GM23338 (cell line): Measurements from ENCODE around the gene JAM2. TPM values are rescaled to one million over a fixed set of nuclear protein-coding genes. Genes with fewer than 3 reads are reported as not detected.

Experiments used
- ATAC-seq: fragments of 200-7000 bp; cut with Tn5 transposase; 3 replicates; pipeline ENCODE4 v1.9.1; 2020
- DNase-seq: peaks from one replicate; pipeline ENCODE4 v3.0.0-alpha.2; 2015; ENCODE audit warnings: low spot score
- H2AFZ ChIP-seq: fragments of 200-600 bp; sonication (generic); 2 replicates; pipeline ENCODE4 v1.8.0; 2016; ENCODE audit warnings: antibody characterized with exemption, mild to moderate bottlenecking, moderate library complexity
- H3F3A ChIP-seq: fragments of 200-600 bp; sonication (generic); replicated peaks from 2 replicates; pipeline ENCODE4 v1.8.0; 2017; ENCODE audit warnings: antibody characterized with exemption, mixed run types, low read depth
- H3K27ac ChIP-seq: fragments of 200-600 bp; sonication (generic); 2 replicates; pipeline ENCODE4 v1.6.1; 2016; ENCODE audit warnings: low read depth
- H3K27me3 ChIP-seq: fragments of 200-600 bp; sonication (generic); 2 replicates; pipeline ENCODE4 v1.8.0; 2016; ENCODE audit warnings: mild to moderate bottlenecking, mixed run types, moderate library complexity; ENCODE audit not compliant: insufficient read depth
- H3K36me3 ChIP-seq: fragments of 200-600 bp; sonication (generic); 2 replicates; pipeline ENCODE4 v1.8.0; 2016; ENCODE audit warnings: mild to moderate bottlenecking; ENCODE audit not compliant: insufficient read depth
- H3K4me1 ChIP-seq: fragments of 200-600 bp; sonication (generic); 2 replicates; pipeline ENCODE4 v1.8.0; 2016; ENCODE audit warnings: mild to moderate bottlenecking, moderate library complexity; ENCODE audit not compliant: insufficient read depth
- H3K4me2 ChIP-seq: fragments of 200-600 bp; sonication (generic); 2 replicates; pipeline ENCODE4 v1.7.1; 2017; ENCODE audit warnings: mixed run types
- H3K4me3 ChIP-seq: fragments of 200-600 bp; sonication (generic); 2 replicates; pipeline ENCODE4 v1.6.1; 2016; ENCODE audit warnings: mixed run types
- H3K79me2 ChIP-seq: fragments of 200-600 bp; sonication (generic); replicated peaks from 2 replicates; pipeline ENCODE4 v1.8.0; 2017; ENCODE audit warnings: mild to moderate bottlenecking; ENCODE audit not compliant: insufficient read depth
- H3K9me2 ChIP-seq: fragments of 200-600 bp; sonication (generic); 2 replicates; pipeline ENCODE4 v1.8.0; 2017; ENCODE audit not compliant: insufficient read depth
- H4K20me1 ChIP-seq: fragments of 200-600 bp; sonication (generic); replicated peaks from 2 replicates; pipeline ENCODE4 v1.8.0; 2017; ENCODE audit warnings: mild to moderate bottlenecking; ENCODE audit not compliant: insufficient read depth
- H3K27ac Mint-ChIP-seq: 2 replicates; pipeline ENCODE4 v1.8.0; 2020; ENCODE audit warnings: inconsistent platforms, mild to moderate bottlenecking, moderate library complexity, mixed read lengths
- H3K27me3 Mint-ChIP-seq: 3 replicates; pipeline ENCODE4 v1.8.0; 2022; ENCODE audit warnings: low read depth, mild to moderate bottlenecking, moderate library complexity, mixed read lengths, inconsistent platforms; ENCODE audit not compliant: insufficient read depth, poor library complexity
- H3K36me3 Mint-ChIP-seq: 3 replicates; pipeline ENCODE4 v1.8.0; 2021; ENCODE audit warnings: low read depth, mild to moderate bottlenecking, inconsistent platforms, moderate library complexity, mixed read lengths
- H3K4me1 Mint-ChIP-seq: 3 replicates; pipeline ENCODE4 v1.8.0; 2020; ENCODE audit warnings: mild to moderate bottlenecking, inconsistent platforms, mixed read lengths
- H3K4me3 Mint-ChIP-seq: 3 replicates; pipeline ENCODE4 v1.8.0; 2021; ENCODE audit warnings: moderate library complexity, mild to moderate bottlenecking, inconsistent platforms, mixed read lengths
- H3K9me3 Mint-ChIP-seq: 3 replicates; pipeline ENCODE4 v1.8.0; 2020; ENCODE audit warnings: moderate library complexity, mild to moderate bottlenecking, inconsistent platforms, mixed read lengths
- CREB1 ChIP-seq: fragments of 250-450 bp; sonication (Bioruptor Pico); IDR thresholded peaks from 2 replicates; pipeline ENCODE4 v1.5.0; 2020; ENCODE audit warnings: low read depth, mild to moderate bottlenecking, moderate library complexity
- ETS1 ChIP-seq: IDR thresholded peaks from 2 replicates; pipeline ENCODE4 v1.6.1; 2016; ENCODE audit warnings: antibody characterized with exemption
- EZH2 ChIP-seq: fragments of 200-600 bp; sonication (generic); IDR thresholded peaks from one replicate; pipeline ENCODE4 v1.8.0; 2017; ENCODE audit warnings: antibody characterized with exemption, mild to moderate bottlenecking, low read depth; ENCODE audit not compliant: unreplicated experiment
- EZH2phosphoT487 ChIP-seq: fragments of 200-600 bp; sonication (generic); IDR thresholded peaks from one replicate; pipeline ENCODE4 v1.8.1; 2018; ENCODE audit warnings: antibody characterized with exemption; ENCODE audit not compliant: unreplicated experiment
- JUNB ChIP-seq: IDR thresholded peaks from one replicate; pipeline ENCODE4 v1.6.1; 2016; ENCODE audit warnings: antibody characterized with exemption; ENCODE audit not compliant: unreplicated experiment
- NANOG ChIP-seq: IDR thresholded peaks from 2 replicates; pipeline ENCODE4 v1.6.1; 2016; ENCODE audit warnings: antibody characterized with exemption, borderline replicate concordance
- POLR2AphosphoS5 ChIP-seq: IDR thresholded peaks from 2 replicates; pipeline ENCODE4 v1.6.1; 2016; ENCODE audit warnings: antibody characterized with exemption, low read depth
- REST ChIP-seq: IDR thresholded peaks from one replicate; pipeline ENCODE4 v1.6.1; 2018; ENCODE audit warnings: antibody characterized with exemption; ENCODE audit not compliant: unreplicated experiment
- STAT1 ChIP-seq: IDR thresholded peaks from one replicate; pipeline ENCODE4 v1.6.1; 2016; ENCODE audit warnings: antibody characterized with exemption; ENCODE audit not compliant: unreplicated experiment
- ZNF114 ChIP-seq: fragments of 250-450 bp; sonication (Bioruptor Pico); IDR thresholded peaks from 2 replicates; pipeline ENCODE4 v1.5.0; 2020; ENCODE audit warnings: mild to moderate bottlenecking, moderate library complexity
- polyA plus RNA-seq: library from polyadenylated mRNA; unstranded; fragments of >200 nt; fragmentation: Nextera tagmentation; extraction: Ambion mirVana; gene quantifications from 2 replicates; pipeline ENCODE4 v1.2.1, GENCODE V29; 2016
- total RNA-seq: library from RNA; depleted of rRNA; stranded (reverse); fragments of >200 nt; shearing (Covaris generic); gene quantifications from 2 replicates; pipeline ENCODE4 v1.2.3, GENCODE V29; 2014

JAM2 gene
- total and polyA plus RNA-seq, 2 experiments from 2014 or later, result 4.9 to 14.6 TPM

DNA sequence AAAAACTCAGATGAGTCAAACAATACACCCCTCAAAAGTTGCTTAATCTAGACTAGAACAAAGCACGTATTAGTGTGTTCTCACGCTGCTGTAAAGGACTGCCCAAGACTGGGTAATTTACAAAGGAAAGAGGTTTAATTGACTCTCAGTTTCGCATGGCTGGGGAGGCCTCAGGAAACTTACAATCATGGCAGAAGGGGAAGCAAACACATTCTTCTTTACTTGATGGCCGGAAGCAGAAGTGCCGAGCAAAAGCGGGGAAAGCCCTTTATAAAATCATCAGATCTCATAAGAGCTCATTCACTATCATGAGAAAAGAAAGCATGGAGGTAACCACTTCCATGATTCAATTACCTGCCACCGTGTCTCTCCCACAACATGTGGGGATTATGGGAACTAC lies 10.1 kb downstream of the JAM2 start:
- ATAC-seq, result no peak
- no peaks in the 10 kb centered on the region for H3K9me3 Mint-ChIP-seq

GRCh38 chr21:25656412-25656811 lies 17.4 kb downstream of the JAM2 start:
- Mint-ChIP-seq H3K27me3 (no peaks in the 10 kb centered on the region), H3K36me3 (no peaks in the 10 kb centered on the region; the same call in 2 of the 3 replicates), H3K27ac (no peak overlapping the region), H3K4me3 (no peak overlapping the region), H3K4me1 (peaks cover 18% of the 10 kb centered on the region), H3K9me3 (no peaks in the 10 kb centered on the region)
- no peak overlapping the region for H3K4me2 ChIP-seq
- no peak for DNase-seq
- H3K4me1 ChIP-seq, result peaks cover 4% of the 10 kb centered on the region; the same call in 1 of the 2 replicates
- no peak for ATAC-seq
- H3F3A ChIP-seq, result no peaks in the 10 kb centered on the region
- no peak overlapping the region for H2AFZ ChIP-seq
- H3K27me3 ChIP-seq, result no peaks in the 10 kb centered on the region
- no peaks in the 10 kb centered on the region for H4K20me1 ChIP-seq
- no peak overlapping the region for H3K27ac ChIP-seq
- H3K9me2 ChIP-seq, result no peaks in the 10 kb centered on the region
- no peaks in the 10 kb centered on the region for H3K36me3 ChIP-seq
- TF ChIP-seq REST, result no peak
- no peak for TF ChIP-seq JUNB
- TF ChIP-seq CREB1, result no peak
- no peak for TF ChIP-seq STAT1
- TF ChIP-seq ZNF114 (CRISPR knock-in tag), result no peak
- H3K4me3 ChIP-seq, result no peak overlapping the region
- no peaks in the 10 kb centered on the region for H3K79me2 ChIP-seq

More for the DNA sequence above, 10.1 kb downstream of the JAM2 start:
- H3K27me3 ChIP-seq, result no peaks in the 10 kb centered on the region
- Mint-ChIP-seq H3K4me3 (no peak overlapping the region), H3K27me3 (no peaks in the 10 kb centered on the region), H3K36me3 (no peaks in the 10 kb centered on the region), H3K4me1 (peaks cover 4% of the 10 kb centered on the region; the same call in 2 of the 3 replicates), H3K27ac (peak overlapping the region; percentile 30; the same call in 1 of the 2 replicates)
- no peak overlapping the region for H3K27ac ChIP-seq
- H3K4me2 ChIP-seq, result no peak overlapping the region
- no peaks in the 10 kb centered on the region for H3K79me2 ChIP-seq
- no peaks in the 10 kb centered on the region for H3K4me1 ChIP-seq
- H3K36me3 ChIP-seq, result no peaks in the 10 kb centered on the region
- no peaks in the 10 kb centered on the region for H3F3A ChIP-seq
- H3K9me2 ChIP-seq, result no peaks in the 10 kb centered on the region
- no peak overlapping the region for H3K4me3 ChIP-seq
- DNase-seq, result no peak
- TF ChIP-seq REST (no peak), ETS1 (no peak), POLR2AphosphoS5 (no peak), NANOG (no peak), CREB1 (no peak), EZH2phosphoT487 (no peak), EZH2 (no peak), JUNB (no peak), ZNF114 (CRISPR knock-in tag) (no peak)
- H2AFZ ChIP-seq, result no peak overlapping the region; the same call in 1 of the 2 replicates
- no peaks in the 10 kb centered on the region for H4K20me1 ChIP-seq
